ENCODE data around the gene AP1S1.

The AP1S1 gene

GRCh38 chr7:101154693-101155102 is 422 bp downstream of the AP1S1 start:
- DNase-seq (ENCODE audit: low spot score), result no peak
- no peak for TF ChIP-seq CTCF (IDR thresholded peaks at IDR 0.05; ENCODE audit: extremely low read depth, missing control alignments)

GRCh38 chr7:101155303-101155702 is 1.0 kb downstream of the AP1S1 start:
- DNase-seq (ENCODE audit: low spot score), result no peak
- TF ChIP-seq CTCF (IDR thresholded peaks at IDR 0.05; ENCODE audit: extremely low read depth, missing control alignments), result no peak

- TF ChIP-seq CTCF (IDR thresholded peaks at IDR 0.05; ENCODE audit: extremely low read depth, missing control alignments), result no peak
- DNase-seq (ENCODE audit: low spot score), result no peak
These were observed 2.0 kb downstream of the AP1S1 start for GRCh38 chr7:101156277-101156676.

- no peak for TF ChIP-seq CTCF (IDR thresholded peaks at IDR 0.05; ENCODE audit: extremely low read depth, missing control alignments)
- DNase-seq (ENCODE audit: low spot score), result no peak
These were observed 2.8 kb downstream of the AP1S1 start for GRCh38 chr7:101156866-101157589.

GRCh38 chr7:101159696-101160674 is 5.7 kb downstream of the AP1S1 start:
- no peak for DNase-seq (ENCODE audit: low spot score)
- no peak for TF ChIP-seq CTCF (IDR thresholded peaks at IDR 0.05; ENCODE audit: extremely low read depth, missing control alignments)

GRCh38 chr7:101160910-101161309 is 6.6 kb downstream of the AP1S1 start:
- no peak for TF ChIP-seq CTCF (IDR thresholded peaks at IDR 0.05; ENCODE audit: extremely low read depth, missing control alignments)
- DNase-seq (ENCODE audit: low spot score), result no peak
